ENCODE data around the gene MRTFB. TPM values are rescaled to one million over a fixed set of nuclear protein-coding genes. Genes with fewer than 3 reads are reported as not detected.

Gene MRTFB
- total RNA-seq, 1 donor = 11.6 TPM

GRCh38 chr16:14199624-14200023 lies 128.5 kb downstream of the MRTFB start:
- peaks cover 4% of the 10 kb centered on the region for H3K4me1 ChIP-seq (ENCODE audit: insufficient read depth, low read length)
- H3K4me2 ChIP-seq (ENCODE audit: insufficient read depth, low read length) = peak overlapping the region; percentile 14
- H3K4me3 ChIP-seq (ENCODE audit: insufficient read depth, low read length) = no peak overlapping the region
- no peaks in the 10 kb centered on the region for H3K9me3 ChIP-seq (ENCODE audit: low read depth, low read length)
- H3K27ac ChIP-seq (ENCODE audit: low read depth, low read length) = no peak overlapping the region
- H3K36me3 ChIP-seq (ENCODE audit: insufficient read depth, low read length) = no peaks in the 10 kb centered on the region
- no peaks in the 10 kb centered on the region for H3K27me3 ChIP-seq (ENCODE audit: insufficient read depth, low read length)
- peaks cover 4% of the 10 kb centered on the region for H3K79me2 ChIP-seq (ENCODE audit: insufficient read depth, low read length)
- peaks cover 3% of the 10 kb centered on the region for H4K20me1 ChIP-seq (ENCODE audit: insufficient read depth, low read length)
- no peak for TF ChIP-seq CTCF (IDR thresholded peaks at IDR 0.05; ENCODE audit: extremely low read depth, low read depth, low read length)
- H2AFZ ChIP-seq (ENCODE audit: low read length) = no peak overlapping the region
- DNase-seq (ENCODE audit: insufficient read length, low spot score, missing footprints) = no peak

- no peaks in the 10 kb centered on the region for H3K9me3 ChIP-seq (ENCODE audit: low read depth, low read length)
- no peak for TF ChIP-seq CTCF (IDR thresholded peaks at IDR 0.05; ENCODE audit: extremely low read depth, low read depth, low read length)
Observed at GRCh38 chr16:14202095-14202494, 131.0 kb downstream of the MRTFB start.

GRCh38 chr16:14202697-14203096 lies 131.6 kb downstream of the MRTFB start:
- Histone ChIP-seq H4K20me1 (ENCODE audit: insufficient read depth, low read length) (peaks cover 6% of the 10 kb centered on the region), H3K4me3 (ENCODE audit: insufficient read depth, low read length) (no peak overlapping the region), H3K4me1 (ENCODE audit: insufficient read depth, low read length) (peaks cover 4% of the 10 kb centered on the region), H3K27ac (ENCODE audit: low read depth, low read length) (no peak overlapping the region), H3K79me2 (ENCODE audit: insufficient read depth, low read length) (peaks cover 4% of the 10 kb centered on the region), H3K27me3 (ENCODE audit: insufficient read depth, low read length) (no peaks in the 10 kb centered on the region), H3K36me3 (ENCODE audit: insufficient read depth, low read length) (no peaks in the 10 kb centered on the region), H3K9me3 (ENCODE audit: low read depth, low read length) (no peaks in the 10 kb centered on the region), H2AFZ (ENCODE audit: low read length) (no peak overlapping the region), H3K4me2 (ENCODE audit: insufficient read depth, low read length) (peak overlapping the region; percentile 11)
- TF ChIP-seq CTCF (IDR thresholded peaks at IDR 0.05; ENCODE audit: extremely low read depth, low read depth, low read length) = peak; percentile 37
- no peak for DNase-seq (ENCODE audit: insufficient read length, low spot score, missing footprints)

More at GRCh38 chr16:14202095-14202494, 131.0 kb downstream of the MRTFB start:
- Histone ChIP-seq H3K27ac (ENCODE audit: low read depth, low read length) (no peak overlapping the region), H2AFZ (ENCODE audit: low read length) (no peak overlapping the region), H3K27me3 (ENCODE audit: insufficient read depth, low read length) (no peaks in the 10 kb centered on the region), H3K79me2 (ENCODE audit: insufficient read depth, low read length) (peaks cover 4% of the 10 kb centered on the region), H3K4me2 (ENCODE audit: insufficient read depth, low read length) (peak overlapping the region; percentile 11), H3K4me1 (ENCODE audit: insufficient read depth, low read length) (peaks cover 4% of the 10 kb centered on the region), H3K36me3 (ENCODE audit: insufficient read depth, low read length) (no peaks in the 10 kb centered on the region), H4K20me1 (ENCODE audit: insufficient read depth, low read length) (peaks cover 6% of the 10 kb centered on the region), H3K4me3 (ENCODE audit: insufficient read depth, low read length) (no peak overlapping the region)
- no peak for DNase-seq (ENCODE audit: insufficient read length, low spot score, missing footprints)

- Histone ChIP-seq H3K9me3 (ENCODE audit: low read depth, low read length) (no peaks in the 10 kb centered on the region), H3K36me3 (ENCODE audit: insufficient read depth, low read length) (no peaks in the 10 kb centered on the region), H4K20me1 (ENCODE audit: insufficient read depth, low read length) (peaks cover 6% of the 10 kb centered on the region), H3K27me3 (ENCODE audit: insufficient read depth, low read length) (no peaks in the 10 kb centered on the region), H3K4me2 (ENCODE audit: insufficient read depth, low read length) (no peak overlapping the region), H3K4me3 (ENCODE audit: insufficient read depth, low read length) (no peak overlapping the region), H3K79me2 (ENCODE audit: insufficient read depth, low read length) (peaks cover 4% of the 10 kb centered on the region), H3K27ac (ENCODE audit: low read depth, low read length) (no peak overlapping the region), H3K4me1 (ENCODE audit: insufficient read depth, low read length) (peaks cover 4% of the 10 kb centered on the region), H2AFZ (ENCODE audit: low read length) (no peak overlapping the region)
- TF ChIP-seq CTCF (IDR thresholded peaks at IDR 0.05; ENCODE audit: extremely low read depth, low read depth, low read length) = no peak
- no peak for DNase-seq (ENCODE audit: insufficient read length, low spot score, missing footprints)
Observed at GRCh38 chr16:14203166-14203565, 132.0 kb downstream of the MRTFB start.

Measured in osteoblast (primary cell).